SK-N-SH (cell line): ENCODE results near the gene ZXDC.

Experiments used
- CTCF ChIP-seq: fragments of 200-600 bp; sonication (generic); IDR thresholded peaks from 2 replicates; pipeline ENCODE4 v1.6.1; 2017; ENCODE audit warnings: antibody characterized with exemption, mild to moderate bottlenecking, moderate library complexity
- EZH2phosphoT487 ChIP-seq: fragments of 200-600 bp; sonication (generic); IDR thresholded peaks from 2 replicates; pipeline ENCODE4 v1.6.1; 2017; ENCODE audit warnings: low read depth, mixed run types, mild to moderate bottlenecking, antibody characterized with exemption, moderate library complexity, borderline replicate concordance
- POLR2AphosphoS5 ChIP-seq: IDR thresholded peaks from 2 replicates; pipeline ENCODE4 v1.6.1; 2012; ENCODE audit warnings: low read depth, low read length
- RAD21 ChIP-seq: IDR thresholded peaks from 2 replicates; pipeline ENCODE4 v1.6.1; 2012; ENCODE audit warnings: mild to moderate bottlenecking, low read length
- TAF1 ChIP-seq: IDR thresholded peaks from 2 replicates; pipeline ENCODE4 v1.6.1; 2012; ENCODE audit warnings: low read depth, mild to moderate bottlenecking, low read length, moderate library complexity, borderline replicate concordance
- USF2 ChIP-seq: fragments of 150-350 bp; IDR thresholded peaks from 2 replicates; pipeline ENCODE4 v1.6.1; 2017; ENCODE audit warnings: antibody characterized with exemption, low read length, low read depth, borderline replicate concordance

- TF ChIP-seq RAD21 (no peak), CTCF (no peak), USF2 (no peak), EZH2phosphoT487 (no peak), TAF1 (no peak), POLR2AphosphoS5 (no peak)
These were observed 3.1 kb upstream of the ZXDC start for GRCh38 chr3:126478581-126479310.
